HepG2 (cell line): ENCODE measurements around the gene KLF13. TPM values are rescaled to one million over a fixed set of nuclear protein-coding genes. Genes with fewer than 3 reads are reported as not detected.

Source experiments
- ATAC-seq: fragments of 200-7000 bp; cut with Tn5 transposase; 3 replicates; pipeline ENCODE4 v1.9.1; 2020; ENCODE audit warnings: mild to moderate bottlenecking, moderate library complexity
- BruUV-seq: library from RNA; stranded (reverse); fragments of 400-500 nt; replicated peaks from 2 replicates; lab custom pipeline; 2021; lab: Mats Ljungman, UMichigan
- CTCF ChIA-PET: fragments of 300-600 bp; formaldehyde crosslinking; extraction: SDS; loops from one replicate; lab custom pipeline; 2021; ENCODE audit warnings: low total read pairs, inconsistent platforms, low intra/inter-chr PET ratio; lab: Yijun Ruan, JAX
- POLR2A ChIA-PET: fragments of 350-600 bp; sonication (Branson Sonifier 250); formaldehyde crosslinking; loops from one replicate; lab custom pipeline; 2020; ENCODE audit warnings: antibody characterized with exemption, inconsistent platforms; lab: Yijun Ruan, JAX
- DNase-seq: peaks from one replicate; pipeline ENCODE4 v3.0.0-alpha.2; 2015; ENCODE audit warnings: low spot score
- FAIRE-seq: peaks from 3 replicates; lab custom pipeline; 2011; peaks lifted over from hg19 to GRCh38; lab: Jason Lieb, UNC
- H2AFZ ChIP-seq: one replicate; pipeline ENCODE4 v1.6.1; 2011; ENCODE audit warnings: low read length, inconsistent platforms
- H3K27ac ChIP-seq: fragments of 300-600 bp; 3 replicates; pipeline ENCODE4 v1.8.0; 2011; ENCODE audit warnings: mixed run types, mild to moderate bottlenecking, mixed read lengths, low read length, inconsistent platforms; ENCODE audit not compliant: insufficient read depth; ENCODE audit errors: extremely low read length
- H3K27me3 ChIP-seq, 2 experiments: fragments of 200-600 bp in 1 of 2; 2 replicates in 1 of 2; 3 replicates in 1 of 2; pipeline versions ENCODE4 v1.6.0 to v1.8.0; 2011; ENCODE audit warnings: low read length in 2 of 2, mild to moderate bottlenecking in 2 of 2, moderate library complexity in 2 of 2, inconsistent platforms in 1 of 2; ENCODE audit not compliant: insufficient read depth in 2 of 2, control insufficient read depth in 1 of 2
- H3K36me3 ChIP-seq, 2 experiments: fragments of 200-600 bp in 1 of 2; replicated peaks in 1 of 2; 2 replicates in 1 of 2; 3 replicates in 1 of 2; pipeline versions ENCODE4 v1.5.1 to v1.8.0; 2011; ENCODE audit warnings: low read length in 2 of 2, inconsistent platforms in 1 of 2; ENCODE audit not compliant: insufficient read depth in 2 of 2, control insufficient read depth in 1 of 2
- H3K4me1 ChIP-seq: 2 replicates; pipeline ENCODE4 v1.5.1; 2012; ENCODE audit warnings: low read length, inconsistent platforms; ENCODE audit not compliant: insufficient read depth
- H3K4me2 ChIP-seq: 2 replicates; pipeline ENCODE4 v1.6.0; 2011; ENCODE audit warnings: low read depth, low read length, inconsistent platforms
- H3K4me3 ChIP-seq, 3 experiments: fragments of 200-600 bp in 1 of 3; sonication (generic), shearing (Covaris generic) in 1 of 3; replicated peaks in 1 of 3; 2 replicates each; pipeline ENCODE4 v1.5.1; 2011 to 2016; ENCODE audit warnings: low read length in 3 of 3, inconsistent platforms in 2 of 3, low read depth in 2 of 3, mild to moderate bottlenecking in 2 of 3, control low read depth in 1 of 3, mixed read lengths in 1 of 3; ENCODE audit not compliant: insufficient read depth in 1 of 3
- H3K79me2 ChIP-seq: one replicate; pipeline ENCODE4 v1.6.1; 2011; ENCODE audit warnings: low read length, inconsistent platforms; ENCODE audit not compliant: insufficient read depth
- H3K9ac ChIP-seq: 2 replicates; pipeline ENCODE4 v1.6.0; 2011; ENCODE audit warnings: mild to moderate bottlenecking, low read depth, low read length, inconsistent platforms; ENCODE audit not compliant: insufficient read depth
- H3K9me3 ChIP-seq: 2 replicates; pipeline ENCODE4 v1.5.1; 2012; ENCODE audit warnings: mild to moderate bottlenecking, low read length
- H4K20me1 ChIP-seq: 2 replicates; pipeline ENCODE4 v1.6.0; 2011; ENCODE audit warnings: inconsistent platforms, mild to moderate bottlenecking, low read length, moderate library complexity; ENCODE audit not compliant: insufficient read depth
- HNRNPH1 ChIP-seq: fragments of 200-400 bp; formaldehyde crosslinking; optimal IDR thresholded peaks from 2 replicates; pipeline ENCODE3; 2017; ENCODE audit warnings: mild to moderate bottlenecking, low read depth, low read length
- HOXD1 ChIP-seq: sonication (generic); formaldehyde crosslinking; IDR thresholded peaks from 2 replicates; pipeline ENCODE4 v1.5.0; 2020; ENCODE audit warnings: missing genetic modification reagents
- NONO ChIP-seq, 2 experiments: fragments of 450-650 bp in 1 of 2; sonication (generic) in 1 of 2; formaldehyde crosslinking in 1 of 2; IDR thresholded peaks in 1 of 2; conservative IDR thresholded peaks in 1 of 2; 2 replicates each; pipeline versions ENCODE4 v1.6.1 to v1.8.0; 2017 to 2022; ENCODE audit warnings: mild to moderate bottlenecking in 1 of 2, missing genetic modification reagents in 1 of 2, moderate library complexity in 1 of 2
- POLR2AphosphoS2 ChIP-seq: IDR thresholded peaks from 2 replicates; pipeline ENCODE4 v1.6.1; 2011; ENCODE audit warnings: low read depth, low read length, improper control_type of control experiment
- SRY ChIP-seq: sonication (generic); formaldehyde crosslinking; IDR thresholded peaks from 2 replicates; pipeline ENCODE4 v1.8.0; 2022; ENCODE audit warnings: mild to moderate bottlenecking, missing genetic modification reagents
- ZBTB3 ChIP-seq: sonication (generic); formaldehyde crosslinking; IDR thresholded peaks from 2 replicates; pipeline ENCODE4 v1.4.0; 2020; ENCODE audit warnings: low read depth, mild to moderate bottlenecking, moderate library complexity, missing genetic modification reagents, borderline replicate concordance
- ZNF530 ChIP-seq: sonication (generic); formaldehyde crosslinking; IDR thresholded peaks from 2 replicates; pipeline ENCODE4 v1.5.0; 2020; ENCODE audit warnings: low read depth, mild to moderate bottlenecking, missing genetic modification reagents
- ZNF747 ChIP-seq: sonication (generic); formaldehyde crosslinking; IDR thresholded peaks from 2 replicates; pipeline ENCODE4 v1.8.1; 2023; ENCODE audit warnings: missing genetic modification reagents, mild to moderate bottlenecking, borderline replicate concordance
- WGBS: methylation state at CpG from one replicate; pipeline ENCODE4 v1.1.6; 2017; ENCODE audit warnings: low lambda C conversion rate; 5-methylcytosine and 5-hydroxymethylcytosine counted together
- in situ Hi-C: cut with HindIII; loops from 2 replicates; pipeline ENCODE4 v1.10.0; 2017; ENCODE audit warnings: low pct_unique_long_range_greater_than_20kb; ENCODE audit not compliant: extremely low pct_ligation_motif_present
- intact Hi-C: fragments of 100-400 bp; cut with micrococcal nuclease; formaldehyde crosslinking; loops from one replicate; pipeline ENCODE4 v1.10.0; 2022; ENCODE audit not compliant: unreplicated experiment
- polyA plus RNA-seq, 8 experiments: library from polyadenylated mRNA; depleted of rRNA in 3 of 8; stranded (reverse) in 7 of 8; unstranded in 1 of 8; fragments of >200 nt; fragmentation: Illumina TruSeq in 4 of 8; extraction: Trizol in 4 of 8; gene quantifications; 2 replicates each; pipeline versions ENCODE4 v1.2.1 to v1.2.3, GENCODE V29; 2011 to 2016; ENCODE audit warnings: low read depth in 4 of 8, missing spikeins in 1 of 8, mixed read lengths in 1 of 8; ENCODE audit not compliant: insufficient read depth in 1 of 8
- total RNA-seq, 5 experiments: library from RNA; depleted of rRNA; stranded (reverse); fragments of >200 nt; fragmentation: Illumina TruSeq; extraction: Trizol; gene quantifications; 2 replicates each; pipeline ENCODE4 v1.2.3, GENCODE V29; 2016; ENCODE audit warnings: low read depth in 1 of 5
- TF ChIP-seq, protein P1 (sequence below): sonication (generic); formaldehyde crosslinking; IDR thresholded peaks from 2 replicates; pipeline ENCODE4 v1.5.0; 2020; ENCODE audit warnings: missing genetic modification reagents
- TF ChIP-seq, protein P2 (sequence below): sonication (generic); formaldehyde crosslinking; IDR thresholded peaks from 2 replicates; pipeline ENCODE4 v1.4.0; 2020; ENCODE audit warnings: missing genetic modification reagents

KLF13 gene
- total and polyA plus RNA-seq, 2 of the 13 experiments (the other 11 are each of a cell fraction or from before 2014, with no cell fraction given): 16.8 to 25.1 TPM

- TF ChIP-seq SRY: no peak
- TF ChIP-seq, protein P1, sequence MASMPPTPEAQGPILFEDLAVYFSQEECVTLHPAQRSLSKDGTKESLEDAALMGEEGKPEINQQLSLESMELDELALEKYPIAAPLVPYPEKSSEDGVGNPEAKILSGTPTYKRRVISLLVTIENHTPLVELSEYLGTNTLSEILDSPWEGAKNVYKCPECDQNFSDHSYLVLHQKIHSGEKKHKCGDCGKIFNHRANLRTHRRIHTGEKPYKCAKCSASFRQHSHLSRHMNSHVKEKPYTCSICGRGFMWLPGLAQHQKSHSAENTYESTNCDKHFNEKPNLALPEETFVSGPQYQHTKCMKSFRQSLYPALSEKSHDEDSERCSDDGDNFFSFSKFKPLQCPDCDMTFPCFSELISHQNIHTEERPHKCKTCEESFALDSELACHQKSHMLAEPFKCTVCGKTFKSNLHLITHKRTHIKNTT (CRISPR knock-in tag): no peak
- TF ChIP-seq ZNF530 (CRISPR knock-in tag): no peak
- no peak for TF ChIP-seq ZNF747 (CRISPR knock-in tag)
- no peak for TF ChIP-seq HOXD1 (CRISPR knock-in tag)
- TF ChIP-seq POLR2AphosphoS2: no peak
- no peak for TF ChIP-seq HNRNPH1
- no peak for TF ChIP-seq ZBTB3 (CRISPR knock-in tag)
- TF ChIP-seq, protein P2, sequence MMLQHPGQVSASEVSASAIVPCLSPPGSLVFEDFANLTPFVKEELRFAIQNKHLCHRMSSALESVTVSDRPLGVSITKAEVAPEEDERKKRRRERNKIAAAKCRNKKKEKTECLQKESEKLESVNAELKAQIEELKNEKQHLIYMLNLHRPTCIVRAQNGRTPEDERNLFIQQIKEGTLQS (CRISPR knock-in tag): no peak
- TF ChIP-seq NONO (IDR thresholded peaks at IDR 0.05): no peak
- no peak for TF ChIP-seq NONO (CRISPR knock-in tag; conservative IDR thresholded peaks at IDR 0.05)
- 94% methylated on average over 1 of the region's 1 CpG for WGBS
- DNase-seq: no peak
- H3K27ac ChIP-seq: no peak overlapping the region
- no peak overlapping the region for H3K9ac ChIP-seq
- CTCF ChIA-PET: no interaction called here
- POLR2A ChIA-PET: no interaction called here
- BruUV-seq: no TSS peak
- H3K4me2 ChIP-seq: no peak overlapping the region
- peaks cover 2% of the 10 kb centered on the region for H3K79me2 ChIP-seq
- no peak overlapping the region for H3K4me3 ChIP-seq
- no peaks in the 10 kb centered on the region for H3K9me3 ChIP-seq
- H2AFZ ChIP-seq: no peak overlapping the region
- no peak for FAIRE-seq
- H4K20me1 ChIP-seq: no peaks in the 10 kb centered on the region
- intact Hi-C loops (no loop called here), in situ Hi-C loops (no loop called here)
- no peaks in the 10 kb centered on the region; a peak in 1 of 5 replicates for H3K27me3 ChIP-seq
- ATAC-seq: no peak
- peaks cover 5 to 20% of the 10 kb centered on the region in 2 experiments; a peak in 4 of 5 replicates for H3K36me3 ChIP-seq
- H3K4me1 ChIP-seq: no peaks in the 10 kb centered on the region
Measured at GRCh38 chr15:31369727-31370126, 43.1 kb downstream of the KLF13 start.
